NCI-H526 treated with DMSO at 0.1 percent for 48 hours (cell line): ENCODE results near the gene OPA1.

Source experiments
- DNase-seq: peaks from one replicate; lab custom pipeline; 2025; lab: John Stamatoyannopoulos, UW

The OPA1 gene

GRCh38 chr3:193655831-193656433 is 62.9 kb downstream of the OPA1 start:
- no peak for DNase-seq

DNA sequence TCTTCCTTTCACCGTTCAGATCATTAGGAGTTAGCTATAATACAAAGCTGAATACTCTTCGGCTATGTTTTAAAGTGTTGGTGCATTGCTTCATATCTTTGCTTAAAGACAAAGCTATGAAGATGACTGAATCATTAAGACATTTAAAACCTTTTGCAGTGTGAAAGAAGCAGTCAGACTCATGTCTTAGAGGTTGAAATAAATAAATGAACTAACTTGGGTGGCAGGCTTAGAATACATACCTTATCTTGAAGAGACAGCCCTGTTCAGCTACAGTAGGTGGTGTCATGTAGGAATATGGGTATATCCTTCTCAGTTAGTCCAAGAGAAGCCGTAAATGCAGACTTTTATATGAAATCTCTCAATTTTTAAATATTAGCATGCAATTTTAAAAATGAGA is 63.4 kb downstream of the OPA1 start:
- no peak for DNase-seq

GRCh38 chr3:193656878-193657282 is 63.9 kb downstream of the OPA1 start:
- no peak for DNase-seq

- DNase-seq = no peak
Observed at GRCh38 chr3:193660171-193660570, 67.2 kb downstream of the OPA1 start.

DNA sequence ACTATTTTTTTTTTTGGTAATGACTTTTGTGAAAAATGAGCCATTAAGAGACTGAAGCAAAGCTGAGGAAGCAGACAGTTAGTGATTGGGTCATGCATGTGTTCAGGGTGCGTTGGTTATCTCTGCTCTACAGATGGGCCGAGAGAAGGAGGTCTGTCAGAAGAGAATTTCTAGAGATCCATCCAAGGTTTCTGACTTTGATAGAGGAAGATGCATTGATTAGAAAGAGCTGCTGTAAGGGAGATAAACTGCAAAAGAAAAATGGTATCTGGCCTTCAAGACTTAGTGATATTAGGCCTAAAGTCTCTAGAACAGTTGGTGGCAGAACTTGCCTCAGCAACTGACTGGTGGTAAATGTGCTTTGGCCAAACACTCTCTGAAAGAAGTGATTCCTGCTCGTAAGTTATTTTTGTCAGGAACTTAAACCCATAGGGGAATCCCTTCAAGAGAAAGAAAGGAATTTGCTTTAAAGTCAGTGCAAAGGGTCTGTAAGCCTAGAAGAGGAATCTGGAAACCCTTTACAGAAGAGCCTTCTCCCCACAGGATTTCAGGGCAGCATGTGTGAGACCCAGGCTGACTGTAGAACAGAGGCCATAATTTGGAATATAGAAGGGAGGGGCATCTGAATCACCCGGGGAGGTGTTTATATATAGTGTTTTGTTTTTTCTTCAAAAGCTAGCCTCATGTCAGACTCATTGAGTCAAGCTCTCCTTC is 67.8 kb downstream of the OPA1 start:
- DNase-seq = no peak

- DNase-seq = no peak
Observed at GRCh38 chr3:193662757-193663322, 69.8 kb downstream of the OPA1 start.

- DNase-seq = peak; percentile 59
Observed at GRCh38 chr3:193665370-193665989, 72.5 kb downstream of the OPA1 start.

DNA sequence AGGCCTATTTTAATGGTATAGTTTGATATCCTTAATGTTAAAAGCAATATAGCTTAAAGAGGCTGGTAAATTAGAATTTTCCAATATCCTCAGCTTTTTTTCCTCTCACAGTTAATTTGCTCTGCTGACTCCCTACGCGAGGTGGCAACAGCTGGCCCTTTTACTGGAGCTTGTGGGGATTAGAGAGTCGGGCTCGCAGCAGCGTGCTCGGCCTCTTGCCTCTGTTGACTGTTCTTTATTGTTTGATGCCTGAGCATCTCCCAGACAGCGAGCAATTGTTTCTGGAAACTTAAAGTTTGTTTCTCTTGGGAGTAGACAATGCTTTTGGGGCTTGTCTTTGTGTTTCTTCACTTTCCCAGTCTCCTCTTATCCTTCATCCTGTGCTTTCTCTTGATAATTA is 80.8 kb downstream of the OPA1 start:
- DNase-seq = no peak

GRCh38 chr3:193674714-193675113 is 81.7 kb downstream of the OPA1 start:
- DNase-seq = no peak

GRCh38 chr3:193677734-193678133 is 84.7 kb downstream of the OPA1 start:
- DNase-seq = no peak

GRCh38 chr3:193680220-193680619 is 87.2 kb downstream of the OPA1 start:
- no peak for DNase-seq

GRCh38 chr3:193681631-193682030 is 88.6 kb downstream of the OPA1 start:
- no peak for DNase-seq

DNA sequence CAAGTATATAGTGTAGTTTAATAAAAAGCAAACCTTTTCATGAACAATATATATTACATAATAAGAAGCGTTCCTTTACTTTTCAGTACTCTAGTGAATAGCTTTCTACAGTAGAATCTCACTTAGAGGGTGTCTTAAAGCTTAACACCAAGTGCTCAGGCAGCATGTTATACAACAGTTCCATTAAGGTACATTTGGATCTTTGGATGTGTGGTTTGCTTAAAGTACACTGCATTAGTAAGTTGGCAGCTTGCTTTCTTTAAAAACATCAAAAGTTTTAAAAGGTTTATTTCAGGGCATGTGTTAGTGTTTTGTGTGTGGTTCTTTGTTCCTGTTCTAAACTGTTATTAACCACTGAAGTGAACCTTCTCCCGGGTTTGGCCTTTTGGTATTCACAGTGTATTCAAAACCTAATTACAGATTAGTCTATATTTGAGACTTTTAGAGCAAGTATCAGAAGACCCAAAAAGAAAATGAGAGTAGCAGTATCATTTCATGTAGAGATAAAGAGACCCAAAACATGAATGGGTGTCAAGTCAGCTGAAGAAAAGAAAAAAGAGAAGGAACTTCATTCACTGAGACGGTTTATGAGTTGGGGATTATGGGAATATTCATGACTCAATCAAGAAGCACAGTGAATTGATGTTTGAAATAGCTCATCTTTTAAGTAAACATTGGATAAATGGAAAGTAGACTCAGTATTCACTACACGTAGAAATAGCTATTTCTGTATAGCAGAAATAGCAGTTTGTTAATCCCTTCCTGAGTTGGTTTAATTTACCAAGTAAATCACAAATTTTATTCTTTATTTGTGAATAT is 93.9 kb downstream of the OPA1 start:
- DNase-seq = no peak

DNA sequence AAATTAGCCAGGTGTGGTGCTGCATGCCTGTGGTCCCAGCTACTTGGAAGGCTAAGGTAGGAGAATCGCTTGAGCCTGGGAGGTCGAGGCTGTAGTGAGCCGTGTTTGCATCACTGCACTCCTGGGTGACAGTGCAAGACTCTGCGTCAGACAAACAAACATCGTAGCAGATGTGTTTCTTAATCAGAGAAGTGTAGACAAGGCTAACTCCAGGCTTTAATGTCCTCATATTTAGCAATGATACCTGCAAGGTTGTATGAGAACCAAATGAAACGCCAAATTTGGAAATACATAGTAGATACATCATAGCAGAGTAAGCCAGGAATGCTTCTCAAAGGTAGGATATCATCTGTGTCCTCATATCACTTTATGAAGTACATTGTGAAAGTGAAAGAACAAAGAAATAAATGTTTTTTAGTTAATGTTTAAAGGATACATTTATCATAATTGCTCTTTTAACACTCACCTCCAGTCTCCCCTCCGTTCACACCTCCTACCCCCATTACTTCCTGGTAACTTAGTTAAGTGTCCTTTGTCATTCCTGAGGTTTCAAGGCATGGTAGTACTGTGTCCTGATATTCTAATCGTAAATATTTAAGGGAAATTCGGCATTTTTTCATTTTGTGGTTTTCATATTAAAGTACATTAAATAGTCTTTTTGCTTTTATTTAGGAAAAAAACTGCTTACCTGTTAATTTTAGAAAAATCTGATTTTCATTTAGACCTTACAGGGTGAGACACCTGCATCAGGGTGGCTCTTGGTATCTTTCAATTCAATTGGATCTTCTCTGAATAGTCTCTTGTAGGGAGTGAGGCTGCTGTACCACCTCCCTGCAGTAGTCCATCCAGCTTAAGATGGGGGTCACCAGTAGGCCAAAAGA is 96.1 kb downstream of the OPA1 start:
- no peak for DNase-seq

DNA sequence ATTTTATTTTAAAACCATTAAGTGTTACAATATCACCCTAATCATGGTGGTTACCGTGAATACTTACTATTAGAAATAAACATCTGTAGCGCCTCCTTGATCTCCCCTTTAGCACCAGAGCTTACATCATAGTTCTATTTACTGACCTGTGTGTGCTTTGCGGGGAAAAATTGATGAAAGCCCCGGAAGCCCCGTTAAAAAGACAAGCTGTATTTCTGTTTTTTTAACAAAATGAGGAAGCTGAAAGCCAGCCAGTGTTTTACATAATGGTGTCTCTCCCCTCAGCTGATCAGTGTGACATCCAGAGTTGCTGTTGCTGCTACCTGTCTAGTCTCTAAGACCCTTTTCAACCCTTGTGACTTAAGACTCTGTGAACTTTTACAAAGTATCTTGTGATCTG is 100.8 kb downstream of the OPA1 start:
- DNase-seq = no peak

GRCh38 chr3:193701953-193702635 is 109.1 kb downstream of the OPA1 start:
- DNase-seq = no peak

- DNase-seq = no peak
Observed at GRCh38 chr3:193702967-193703366, 110.0 kb downstream of the OPA1 start.

DNA sequence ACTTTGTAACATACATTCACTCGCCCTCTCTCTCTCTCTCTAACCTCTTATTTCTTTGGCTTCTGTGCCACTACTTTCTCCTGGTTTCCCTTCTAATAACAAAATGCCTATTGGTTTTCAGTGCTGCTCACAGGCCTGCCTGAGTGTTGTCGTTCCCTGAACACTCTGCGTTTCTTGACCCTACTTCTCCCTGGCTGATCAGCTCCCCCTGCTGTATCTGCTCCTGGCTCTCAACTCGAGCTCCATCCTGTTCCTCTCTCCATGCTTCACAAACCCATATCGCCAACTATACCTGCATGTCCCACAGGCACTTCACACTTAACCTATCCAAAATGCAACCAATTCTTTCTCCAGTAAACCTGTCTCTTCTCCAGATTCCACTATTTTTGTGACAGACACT is 111.4 kb downstream of the OPA1 start:
- no peak for DNase-seq

GRCh38 chr3:193708270-193708669 is 115.3 kb downstream of the OPA1 start:
- no peak for DNase-seq

GRCh38 chr3:193710286-193711165 is 117.5 kb downstream of the OPA1 start:
- DNase-seq = no peak
